HG02970 (cell line): Measurements from ENCODE around the gene TRAPPC2L.
"Not testable (repeated sequence)": the region's sequence is repeated elsewhere in the genome, so short reads cannot be mapped to it uniquely, and the experiment has no call there.

Experiments used
- ATAC-seq: cut with Tn5 transposase; IDR thresholded peaks from one replicate; pipeline ENCODE4 v1.9.1; 2021; ENCODE audit warnings: mild to moderate bottlenecking, moderate library complexity, moderate number of reproducible peaks; ENCODE audit not compliant: unreplicated experiment, low FRiP score

TRAPPC2L gene

DNA sequence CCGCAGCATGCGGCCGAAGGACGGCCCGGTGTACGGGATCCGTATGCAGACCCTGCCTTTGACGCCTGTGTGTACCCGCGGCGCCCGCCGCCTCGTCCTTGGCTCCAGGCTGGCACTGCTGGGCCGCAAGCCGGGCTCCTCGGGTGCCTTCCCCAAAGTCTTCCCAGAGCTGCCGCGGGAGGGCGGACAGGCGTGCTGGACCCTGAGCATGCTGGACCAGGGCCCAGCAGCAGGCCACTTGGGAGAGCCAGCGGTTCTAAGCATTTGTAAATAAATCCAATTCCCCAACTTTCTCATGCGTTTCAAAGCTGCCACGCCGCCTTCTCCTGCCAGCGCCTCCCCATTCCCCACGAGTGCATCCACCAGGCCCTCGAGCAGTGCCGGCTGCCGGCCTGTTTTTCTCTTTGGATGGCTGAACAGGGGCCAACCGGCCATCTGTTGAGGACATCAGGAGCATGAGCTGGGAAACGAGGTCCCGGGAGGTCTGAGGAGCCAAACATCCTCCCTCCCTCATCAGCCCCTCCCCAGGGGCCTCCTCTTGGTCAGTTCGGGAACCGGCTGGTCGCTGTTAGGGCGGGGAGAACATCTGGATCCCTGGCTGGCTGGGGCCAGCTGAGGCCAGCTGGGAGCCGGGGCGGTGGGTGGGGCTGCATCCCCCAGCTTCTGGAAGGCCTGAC, 30.1 kb downstream of the TRAPPC2L start:
- no peak for ATAC-seq

DNA sequence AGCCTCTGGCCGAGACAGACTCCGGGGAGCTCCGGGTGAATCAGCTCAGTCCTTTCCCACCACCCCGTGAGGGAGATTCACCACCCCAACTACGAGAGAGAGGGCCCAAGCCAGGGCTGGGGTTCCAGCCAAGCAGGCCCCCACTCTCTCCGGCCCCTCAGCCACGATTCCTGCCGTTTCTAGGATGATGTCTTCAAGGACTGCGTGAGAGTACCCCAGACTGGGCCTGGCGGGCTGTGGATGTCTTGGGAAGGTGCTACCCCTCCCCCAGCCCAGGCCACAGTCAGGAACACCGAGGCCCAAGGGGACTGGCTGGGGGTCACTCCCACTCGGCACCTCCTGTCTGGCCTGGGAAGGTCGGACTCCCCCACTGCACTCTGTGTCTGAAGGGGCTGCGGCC, 31.1 kb downstream of the TRAPPC2L start:
- no peak for ATAC-seq

DNA sequence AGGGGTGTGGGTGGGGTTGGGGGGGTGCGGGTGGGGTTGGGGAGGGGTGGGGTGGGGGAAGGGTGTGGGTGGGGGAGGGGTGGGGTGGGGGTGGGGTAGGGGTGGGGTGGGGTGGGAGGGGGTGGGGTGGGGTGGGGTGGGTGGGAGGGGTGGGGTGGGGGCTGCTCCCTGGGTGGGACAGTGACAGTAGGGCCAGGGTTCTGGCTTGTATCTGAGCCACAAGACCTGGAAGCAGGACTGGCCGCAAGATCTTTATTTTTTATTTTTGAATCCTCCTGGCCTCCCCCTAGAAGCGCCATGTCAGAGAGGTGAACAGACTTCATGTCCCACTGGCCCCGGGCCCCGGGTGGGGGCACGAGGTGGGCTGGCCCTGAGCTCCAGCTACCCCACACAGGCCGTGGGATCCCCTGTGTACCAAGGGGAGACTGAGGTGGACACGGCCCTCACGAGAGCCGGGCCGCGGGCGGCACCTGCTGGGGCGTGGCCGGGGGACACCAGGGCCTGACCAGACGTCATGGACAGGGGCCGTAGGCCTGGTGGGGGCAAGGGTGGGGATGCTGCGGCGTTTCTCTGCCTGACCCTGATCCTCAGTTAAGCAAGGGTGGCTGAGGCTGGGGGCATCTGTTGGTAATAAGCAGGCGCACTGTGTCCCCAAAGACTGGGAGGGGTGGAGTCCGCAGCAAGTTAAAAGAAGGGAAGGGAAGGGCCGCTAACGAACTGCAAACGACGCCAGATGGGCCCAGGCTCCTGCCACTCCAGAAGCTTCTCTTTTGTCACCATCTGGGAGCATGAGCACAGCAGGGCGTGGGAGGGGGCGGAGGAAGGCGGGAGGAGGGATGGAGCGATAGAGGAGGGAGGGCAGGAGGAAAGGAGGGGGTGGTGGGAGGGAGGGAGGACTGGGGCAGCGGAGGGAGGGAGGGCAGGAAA, 31.8 kb downstream of the TRAPPC2L start:
- ATAC-seq: no peak

DNA sequence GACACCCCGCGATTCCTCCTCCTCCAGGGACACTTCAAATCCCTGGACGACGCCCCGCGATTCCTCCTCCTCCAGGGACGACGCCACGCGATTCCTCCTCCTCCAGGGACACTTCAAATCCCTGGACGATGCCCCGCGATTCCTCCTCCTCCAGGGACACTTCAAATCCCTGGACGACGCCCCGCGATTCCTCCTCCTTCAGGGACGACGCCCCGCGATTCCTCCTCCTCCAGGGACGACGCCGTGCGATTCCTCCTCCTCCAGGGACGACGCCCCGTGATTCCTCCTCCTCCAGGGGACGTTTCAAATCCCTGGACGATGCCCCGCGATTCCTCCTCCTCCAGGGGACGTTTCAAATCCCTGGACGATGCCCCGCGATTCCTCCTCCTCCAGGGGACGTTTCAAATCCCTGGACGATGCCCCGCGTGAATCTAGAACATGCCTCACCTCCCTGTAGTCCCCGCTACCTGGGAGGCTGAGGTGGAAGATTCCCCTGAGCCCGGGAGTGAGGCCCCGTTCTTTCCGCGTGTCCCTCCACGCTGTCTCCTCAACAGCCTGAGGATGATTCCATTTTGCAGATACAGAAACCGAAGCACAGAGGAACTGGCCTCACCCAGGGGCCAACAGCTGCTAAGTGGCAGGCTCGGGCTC, 32.9 kb downstream of the TRAPPC2L start:
- not testable (repeated sequence) for ATAC-seq

DNA sequence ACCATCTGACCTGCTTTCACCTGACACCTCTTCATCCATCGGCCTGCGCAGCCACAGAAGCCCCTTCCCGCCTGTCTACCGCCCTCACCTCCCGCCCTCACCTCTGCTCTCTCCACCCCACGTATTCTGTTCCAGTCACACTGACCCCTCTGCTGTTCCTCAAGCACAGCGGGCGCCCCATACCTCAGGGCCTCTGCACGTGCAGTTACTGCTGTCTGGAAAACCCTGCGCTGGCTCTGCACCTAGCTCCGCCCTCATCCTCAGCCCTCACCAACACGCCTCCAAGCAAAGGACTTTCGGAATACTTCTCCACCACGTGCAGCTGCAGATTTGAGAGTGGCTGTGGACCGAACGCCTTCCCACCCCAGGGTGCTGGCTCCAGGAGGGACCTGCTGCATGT, 34.2 kb downstream of the TRAPPC2L start:
- ATAC-seq: no peak

DNA sequence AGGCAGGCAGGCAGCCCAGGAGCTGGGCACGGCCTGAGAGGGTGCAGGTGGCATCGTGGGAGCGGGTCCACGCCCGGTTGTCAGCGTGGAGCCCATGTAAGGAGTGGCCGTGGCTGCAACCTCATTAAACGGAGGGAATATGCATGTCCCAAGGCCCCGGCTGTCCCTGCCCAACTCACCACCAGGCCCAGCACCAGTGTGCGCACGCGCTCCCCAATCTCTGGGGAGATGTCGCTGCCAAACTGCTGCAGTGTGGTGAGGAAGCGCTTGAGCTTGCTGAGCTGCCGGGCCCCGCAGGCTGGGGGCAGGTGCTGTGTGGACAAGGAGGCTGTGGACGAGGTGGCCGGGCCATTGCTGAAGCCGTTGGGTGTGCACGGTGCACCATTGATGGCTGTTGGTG, 35.1 kb downstream of the TRAPPC2L start:
- ATAC-seq: no peak

DNA sequence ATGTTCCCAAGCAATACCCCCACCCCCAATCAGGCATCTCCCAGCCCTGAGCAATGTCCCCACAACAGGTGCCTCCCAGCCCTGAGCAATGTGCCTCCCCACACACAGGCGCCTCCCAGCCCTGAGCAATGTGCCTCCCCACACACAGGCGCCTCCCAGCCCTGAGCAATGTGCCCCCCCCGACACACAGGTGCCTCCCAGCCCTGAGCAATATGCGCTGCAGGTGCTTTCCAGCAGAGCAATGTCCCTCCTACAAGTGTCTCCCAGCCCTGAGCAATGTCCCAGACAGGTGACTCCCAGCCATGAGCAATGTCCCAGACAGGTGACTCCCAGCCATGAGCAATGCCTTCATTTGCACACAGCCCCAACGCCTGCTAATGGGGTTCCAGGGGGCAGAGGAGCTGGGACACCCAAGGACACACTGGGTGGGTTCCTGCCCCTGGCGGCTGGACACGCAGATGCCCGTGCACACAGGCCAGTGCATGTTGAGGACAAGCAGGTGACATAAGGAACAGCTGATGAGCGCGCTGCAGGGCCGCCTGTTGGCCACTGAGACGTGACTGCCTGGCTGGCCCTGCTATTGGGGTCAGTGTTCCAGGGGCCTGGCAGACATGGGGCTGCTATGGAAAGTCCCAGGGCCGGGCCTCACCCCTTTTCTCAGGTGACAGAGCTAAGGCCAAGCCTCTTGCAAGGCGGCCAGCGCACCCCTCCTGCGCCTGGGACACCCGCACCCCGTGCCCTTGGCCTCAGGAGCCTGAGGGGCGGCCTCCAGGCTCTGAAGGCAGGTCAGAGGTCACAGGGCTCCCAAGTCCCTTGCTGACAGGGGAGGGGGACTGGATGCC, 36.4 kb downstream of the TRAPPC2L start:
- no peak for ATAC-seq

DNA sequence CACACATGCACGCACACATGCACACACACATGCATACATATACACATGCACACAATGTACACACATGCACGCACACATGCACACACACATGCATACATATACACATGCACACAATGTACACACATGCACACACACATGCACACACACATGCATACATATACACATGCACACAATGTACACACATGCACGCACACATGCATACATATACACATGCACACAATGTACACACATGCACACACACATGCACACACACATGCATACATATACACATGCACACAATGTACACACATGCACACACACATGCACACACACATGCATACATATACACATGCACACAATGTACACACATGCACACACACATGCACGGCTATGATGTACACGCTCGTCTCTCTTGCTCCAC, 37.3 kb downstream of the TRAPPC2L start:
- not testable (repeated sequence) for ATAC-seq

DNA sequence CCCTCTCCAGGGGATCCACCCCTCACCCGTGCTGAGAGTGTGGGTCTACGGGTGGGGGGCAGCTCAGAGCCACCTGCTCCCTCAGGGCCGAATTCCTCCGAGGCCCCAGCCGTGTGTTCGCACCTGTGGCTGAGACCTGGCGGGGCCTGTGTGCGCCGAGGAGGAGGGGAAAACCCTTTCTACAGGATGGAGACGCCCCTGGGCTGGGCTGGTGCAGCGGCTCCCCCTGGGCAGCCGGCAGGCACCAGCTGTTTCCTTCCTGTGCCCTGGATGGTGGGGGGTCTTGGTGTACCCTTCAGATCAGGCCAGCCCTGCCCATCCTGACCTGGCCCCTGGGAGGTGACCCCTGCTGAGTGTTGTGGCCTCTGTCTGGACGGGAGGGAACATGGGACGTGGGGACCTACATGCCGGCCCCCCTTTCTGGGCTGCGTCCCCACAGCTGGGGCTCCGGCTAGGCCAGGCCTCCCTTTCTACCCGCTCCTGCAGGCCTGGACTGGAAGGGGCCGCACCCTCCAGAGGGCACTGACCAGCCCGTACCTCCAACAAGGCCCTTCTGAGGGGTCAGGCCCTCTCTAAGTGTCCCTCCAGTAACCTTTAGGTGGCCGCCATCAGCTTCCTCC, 37.9 kb downstream of the TRAPPC2L start:
- ATAC-seq: no peak

DNA sequence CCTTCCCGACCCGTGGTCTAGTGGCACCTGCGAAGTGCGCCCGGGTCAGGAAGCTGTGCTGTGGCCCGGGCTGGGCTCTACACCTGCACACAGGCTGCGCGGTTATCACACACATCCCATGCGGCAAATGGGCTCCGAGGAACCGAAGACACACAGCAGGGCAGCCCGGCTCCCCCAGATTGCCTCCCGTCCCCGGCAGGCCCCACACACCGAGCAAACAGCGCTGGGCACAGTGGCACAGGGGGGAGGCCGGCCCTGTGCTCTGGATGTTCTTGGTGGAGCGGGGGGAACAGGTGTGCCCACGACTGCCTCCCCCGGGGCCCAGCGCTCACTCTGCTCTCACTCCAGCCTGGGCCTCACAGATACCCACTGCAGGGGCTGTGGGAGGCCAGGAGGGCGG, 38.4 kb downstream of the TRAPPC2L start:
- no peak for ATAC-seq

DNA sequence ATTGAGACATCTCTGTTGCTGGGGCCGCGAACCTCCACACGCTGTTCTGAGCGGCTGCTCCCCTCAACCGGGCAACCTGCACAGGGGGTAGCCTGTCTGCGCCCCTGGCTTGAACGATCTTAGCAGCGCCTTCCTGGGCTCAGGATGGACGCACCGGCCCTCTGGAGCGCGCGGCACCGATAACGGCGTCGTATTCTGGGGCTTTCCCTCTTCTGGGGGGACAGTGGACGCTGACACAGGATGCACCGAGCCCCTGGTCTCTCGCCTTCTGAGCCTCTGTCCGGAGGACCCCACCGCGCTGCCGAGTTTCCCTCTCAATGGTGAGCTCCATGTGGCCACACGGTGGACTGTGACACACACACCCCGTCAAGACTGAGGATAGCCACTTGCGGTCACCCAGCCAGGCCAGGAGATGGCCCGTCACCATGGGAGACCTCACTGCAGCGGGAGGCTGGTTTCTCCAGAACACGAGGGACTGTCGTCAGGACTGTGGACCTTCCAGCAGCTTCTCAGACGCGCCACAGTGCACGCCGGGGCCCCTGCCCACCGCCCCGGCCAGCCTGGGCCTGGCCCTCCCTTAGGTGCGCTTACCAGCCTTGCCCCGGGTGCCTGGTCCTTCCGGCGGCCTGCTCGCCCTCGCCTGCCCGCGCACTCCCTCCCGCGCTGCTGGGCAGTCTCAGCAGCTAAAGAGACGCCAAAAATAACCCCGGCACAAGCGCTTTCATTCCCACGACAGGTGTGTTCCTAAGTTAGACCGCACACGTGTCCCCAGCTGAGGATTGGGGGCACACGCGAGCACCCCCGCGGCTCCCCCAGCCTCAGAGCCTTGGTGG, 39.5 kb downstream of the TRAPPC2L start:
- no peak for ATAC-seq

DNA sequence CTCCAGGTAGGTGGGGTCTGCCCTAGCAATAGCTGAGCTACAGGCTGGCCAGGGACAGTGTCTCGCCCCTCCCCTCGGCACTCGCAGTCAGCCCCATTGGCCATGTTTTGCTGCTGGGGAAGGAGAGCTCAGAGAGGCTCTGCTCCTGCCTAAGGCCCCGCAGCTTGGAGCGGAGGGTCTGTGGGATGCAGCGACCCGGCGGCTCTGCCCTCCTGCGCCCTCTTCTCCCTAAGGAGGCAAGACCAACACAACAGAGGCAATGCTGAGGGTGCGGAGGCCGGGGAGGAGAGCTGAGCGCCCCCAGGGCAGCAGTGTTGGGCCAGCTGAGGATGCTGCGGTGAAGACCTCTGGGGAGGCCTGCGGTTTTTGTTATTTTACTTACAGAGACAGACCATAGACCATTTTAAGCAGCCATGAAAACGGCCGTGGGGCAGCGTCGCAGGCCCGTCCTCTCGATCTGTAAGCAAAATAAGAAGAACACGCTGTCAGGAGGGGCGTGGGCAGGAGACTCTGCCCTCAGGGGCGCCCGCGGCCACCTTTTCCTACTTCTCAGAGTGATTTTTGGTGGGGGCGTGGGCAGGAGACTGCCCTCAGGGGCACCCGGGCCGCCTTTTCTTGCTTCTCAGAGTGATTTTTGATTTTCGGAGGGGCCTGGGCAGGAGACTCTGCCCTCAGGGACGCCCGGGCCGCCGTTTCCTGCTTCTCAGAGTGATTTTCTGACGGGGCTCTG, 40.9 kb downstream of the TRAPPC2L start:
- ATAC-seq: no peak

DNA sequence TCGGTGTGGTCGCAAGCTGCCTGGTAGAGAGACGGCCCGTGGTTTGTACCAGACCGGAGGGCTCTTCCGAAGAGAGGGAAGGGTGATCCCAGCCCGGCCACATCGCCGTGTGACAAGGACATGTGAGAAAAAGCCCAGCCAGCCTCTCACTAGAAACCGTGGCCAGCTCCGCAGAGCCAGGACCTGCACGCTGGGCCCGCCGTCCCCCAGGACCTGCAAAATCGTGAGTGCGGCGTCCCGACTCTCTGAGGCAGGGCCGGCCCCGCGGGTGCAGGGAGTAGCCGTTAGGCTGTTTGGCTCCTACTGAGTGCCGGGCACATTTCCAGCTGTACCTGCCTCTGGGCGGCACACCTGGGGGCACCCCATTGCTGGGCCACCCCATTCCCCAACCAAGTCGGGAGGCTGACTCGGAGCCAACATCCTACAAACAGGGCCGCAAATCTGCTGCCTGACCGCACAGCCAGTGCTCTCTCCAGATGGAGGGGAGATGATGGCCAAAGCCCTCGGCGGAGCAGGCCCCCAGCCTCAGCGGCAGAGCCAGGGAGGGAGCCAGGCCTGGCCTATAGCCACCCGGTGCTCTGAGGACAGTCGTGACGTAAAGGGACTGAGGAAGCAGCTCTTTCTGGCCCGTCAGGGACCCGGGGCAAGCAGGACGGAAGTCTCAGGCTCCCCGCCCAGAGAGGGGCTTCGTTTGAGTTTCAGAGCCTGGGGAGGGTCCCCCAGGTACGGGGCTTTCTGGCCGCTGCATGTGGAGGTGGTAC, 43.2 kb downstream of the TRAPPC2L start:
- ATAC-seq: no peak

DNA sequence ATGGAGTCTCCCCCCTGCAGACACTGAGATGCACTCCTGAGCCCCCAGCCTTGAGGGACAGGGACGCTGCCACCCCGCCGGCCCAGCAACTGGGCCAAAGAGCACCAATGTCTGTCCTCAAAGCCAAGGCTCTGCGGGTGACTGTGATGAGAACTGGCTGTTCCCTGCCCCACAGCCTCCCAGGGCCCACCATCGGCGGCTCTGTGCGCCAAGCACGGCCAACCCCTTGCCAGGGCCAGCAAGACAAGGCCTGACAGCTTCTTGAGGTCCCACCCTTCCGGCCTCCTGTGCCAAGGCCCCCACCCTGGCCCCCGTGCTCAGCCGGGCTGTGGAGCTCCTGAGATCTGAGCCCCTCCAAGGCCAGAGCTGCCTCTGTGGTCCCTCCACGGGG, 43.7 kb downstream of the TRAPPC2L start:
- ATAC-seq: no peak

DNA sequence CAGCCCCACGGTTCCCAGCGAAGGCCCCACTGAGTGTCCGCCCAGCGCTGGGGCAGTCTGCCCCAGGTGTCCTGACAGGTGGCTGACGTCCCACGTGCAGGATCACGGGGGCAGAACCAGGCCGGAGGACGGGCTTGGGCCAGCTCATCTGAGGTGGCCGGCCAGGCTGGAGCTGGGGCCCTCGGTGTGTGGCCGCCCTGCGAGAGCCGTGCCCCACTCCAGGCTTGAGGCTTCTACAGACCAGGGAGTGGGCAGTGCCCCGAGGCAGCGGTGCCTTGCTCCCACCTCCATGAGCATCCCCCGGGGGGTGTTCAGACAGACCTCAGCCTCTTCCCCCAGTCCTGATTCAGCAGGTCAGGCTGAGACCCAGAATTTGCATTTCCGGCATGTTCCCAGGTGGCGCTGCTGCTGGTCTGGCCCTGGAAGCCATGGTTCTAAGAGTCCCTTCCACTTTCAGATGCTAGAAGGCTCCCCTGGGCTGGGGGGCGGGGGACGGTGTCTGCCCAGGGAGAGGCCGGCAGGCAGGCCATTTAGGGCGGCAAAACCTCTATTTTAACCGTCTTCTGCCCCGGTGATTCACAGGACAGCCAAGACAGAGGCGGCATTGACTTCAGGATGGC, 44.9 kb downstream of the TRAPPC2L start:
- ATAC-seq: no peak

DNA sequence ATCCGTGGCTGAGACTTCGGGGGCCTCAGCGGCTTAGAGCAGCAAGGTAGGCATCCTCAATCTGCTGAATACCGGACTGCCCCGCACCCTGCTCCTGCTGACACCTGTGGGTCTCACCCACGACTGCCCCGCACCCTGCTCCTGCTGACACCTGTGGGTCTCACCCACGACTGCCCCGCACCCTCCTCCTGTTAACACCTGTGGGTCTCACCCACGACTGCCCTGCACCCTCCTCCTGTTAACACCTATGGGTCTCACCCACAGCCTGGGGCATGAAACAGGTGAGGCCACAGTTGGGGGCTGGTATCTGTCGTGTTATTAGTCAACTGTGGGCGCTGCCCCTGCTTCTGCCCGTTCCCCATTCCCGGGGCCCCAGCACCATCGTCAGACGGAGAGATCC, 45.8 kb downstream of the TRAPPC2L start:
- no peak for ATAC-seq

DNA sequence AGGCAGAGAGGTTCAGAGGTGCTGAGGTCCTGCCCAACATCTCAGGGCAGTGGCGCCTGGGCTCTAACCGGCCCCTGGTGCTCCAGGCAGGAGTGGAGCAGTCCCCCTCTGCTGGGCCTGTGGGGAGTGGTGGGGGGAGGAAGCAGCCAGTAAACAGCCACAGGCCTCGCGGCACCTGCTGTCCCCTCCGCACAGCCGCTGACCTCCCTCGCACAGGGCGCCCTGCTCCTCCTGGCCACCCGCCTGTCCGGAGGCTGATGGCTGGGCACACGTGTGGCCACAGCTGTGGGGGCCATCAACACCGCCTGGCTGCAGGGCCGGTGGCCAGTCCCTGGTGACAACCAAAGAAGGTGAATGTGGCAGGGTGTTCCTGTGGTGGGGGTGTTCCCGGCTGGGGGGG, 46.3 kb downstream of the TRAPPC2L start:
- ATAC-seq: no peak
